CD14-positive monocyte (primary cell): ENCODE data around the gene SLC25A48. TPM values are rescaled to one million over a fixed set of nuclear protein-coding genes. Genes with fewer than 3 reads are reported as not detected.

Experiments used
- DNase-seq, 3 donors: peaks; one replicate each; pipeline ENCODE4 v3.0.0-alpha.2; 2011 to 2022
- H2AFZ ChIP-seq: 2 replicates; pipeline ENCODE4 v1.6.0; 2012; ENCODE audit warnings: mild to moderate bottlenecking, low read depth, low read length, inconsistent platforms; ENCODE audit not compliant: insufficient read depth, poor library complexity, severe bottlenecking
- H3K27ac ChIP-seq, 2 donors: 1 replicate in 1 of 2; 2 replicates in 1 of 2; pipeline ENCODE4 v1.5.1; 2012 to 2013; ENCODE audit warnings: low read length in 2 of 2, control low read depth in 1 of 2, inconsistent platforms in 1 of 2, low read depth in 1 of 2, mild to moderate bottlenecking in 1 of 2
- H3K27me3 ChIP-seq, 2 donors: one replicate each; pipeline versions ENCODE4 v1.6.0 to v1.6.1; 2011 to 2013; ENCODE audit warnings: low read length in 2 of 2; ENCODE audit not compliant: control insufficient read depth in 2 of 2, insufficient read depth in 2 of 2
- H3K36me3 ChIP-seq, 2 donors: replicated peaks in 1 of 2; 1 replicate in 1 of 2; 2 replicates in 1 of 2; pipeline versions ENCODE4 v1.5.1 to v1.6.1; 2012 to 2013; ENCODE audit warnings: low read length in 2 of 2, control low read depth in 1 of 2, inconsistent platforms in 1 of 2, mild to moderate bottlenecking in 1 of 2; ENCODE audit not compliant: insufficient read depth in 2 of 2, control insufficient read depth in 1 of 2
- H3K4me1 ChIP-seq, 2 donors: 1 replicate in 1 of 2; 2 replicates in 1 of 2; pipeline versions ENCODE4 v1.5.1 to v1.6.1; 2012 to 2013; ENCODE audit warnings: low read length in 2 of 2, control low read depth in 1 of 2, inconsistent platforms in 1 of 2, mild to moderate bottlenecking in 1 of 2, moderate library complexity in 1 of 2; ENCODE audit not compliant: insufficient read depth in 2 of 2, control insufficient read depth in 1 of 2
- H3K4me2 ChIP-seq: replicated peaks from 2 replicates; pipeline ENCODE3; 2012; ENCODE audit warnings: low read length, moderate library complexity, mild to moderate bottlenecking; ENCODE audit not compliant: poor library complexity, severe bottlenecking; ENCODE audit errors: extremely low read depth
- H3K4me3 ChIP-seq, 3 experiments: fragments of 200-600 bp in 1 of 3; sonication (generic) in 1 of 3; replicated peaks in 1 of 3; 1 replicate in 2 of 3; 2 replicates in 1 of 3; pipeline ENCODE4 v1.5.1; 2011 to 2013; ENCODE audit warnings: low read length in 3 of 3, mild to moderate bottlenecking in 3 of 3, control low read depth in 2 of 3, low read depth in 2 of 3, inconsistent platforms in 1 of 3, moderate library complexity in 1 of 3
- H3K79me2 ChIP-seq: 2 replicates; pipeline ENCODE4 v1.6.0; 2012; ENCODE audit warnings: mild to moderate bottlenecking, control low read depth, inconsistent platforms, low read length, moderate library complexity; ENCODE audit not compliant: insufficient read depth
- H3K9ac ChIP-seq: 2 replicates; pipeline ENCODE4 v1.6.0; 2017; ENCODE audit warnings: low read length, mild to moderate bottlenecking; ENCODE audit not compliant: insufficient read depth, poor library complexity, severe bottlenecking
- H3K9me3 ChIP-seq, 2 donors: replicated peaks in 1 of 2; 1 replicate in 1 of 2; 2 replicates in 1 of 2; pipeline versions ENCODE4 v1.5.1 to v1.6.1; 2012 to 2013; ENCODE audit warnings: low read length in 2 of 2, control low read depth in 1 of 2; ENCODE audit not compliant: control insufficient read depth in 1 of 2, insufficient read depth in 1 of 2
- H4K20me1 ChIP-seq: 2 replicates; pipeline ENCODE4 v1.6.0; 2012; ENCODE audit warnings: mild to moderate bottlenecking, low read length, control low read depth, moderate library complexity; ENCODE audit not compliant: insufficient read depth
- H3K27ac Mint-ChIP-seq, 7 donors: one replicate each; pipeline ENCODE4 v1.8.0; 2020; ENCODE audit warnings: mild to moderate bottlenecking in 7 of 7, mixed read lengths in 7 of 7, moderate library complexity in 6 of 7, inconsistent platforms in 2 of 7
- H3K27me3 Mint-ChIP-seq, 3 donors: one replicate each; pipeline ENCODE4 v1.8.0; 2021 to 2022; ENCODE audit warnings: low read depth in 3 of 3, mild to moderate bottlenecking in 3 of 3, mixed read lengths in 3 of 3, moderate library complexity in 3 of 3, inconsistent platforms in 1 of 3
- H3K36me3 Mint-ChIP-seq, 2 donors: one replicate each; pipeline ENCODE4 v1.8.0; 2020; ENCODE audit warnings: mixed read lengths in 2 of 2, inconsistent platforms in 1 of 2, mild to moderate bottlenecking in 1 of 2
- H3K4me1 Mint-ChIP-seq: one replicate; pipeline ENCODE4 v1.8.0; 2020; ENCODE audit warnings: mild to moderate bottlenecking, mixed read lengths
- H3K4me3 Mint-ChIP-seq, 2 donors: one replicate each; pipeline ENCODE4 v1.8.0; 2020; ENCODE audit warnings: mild to moderate bottlenecking in 2 of 2, mixed read lengths in 2 of 2, moderate library complexity in 1 of 2
- H3K9me3 Mint-ChIP-seq, 7 donors: one replicate each; pipeline ENCODE4 v1.8.0; 2020 to 2022; ENCODE audit warnings: mixed read lengths in 7 of 7, mild to moderate bottlenecking in 6 of 7, moderate library complexity in 6 of 7, inconsistent platforms in 2 of 7
- WGBS: methylation state at CpG from one replicate; pipeline ENCODE4 v1.1.5; 2013; ENCODE audit warnings: missing lambda C conversion rate; ENCODE audit not compliant: insufficient coverage; 5-methylcytosine and 5-hydroxymethylcytosine counted together
- intact Hi-C, 2 donors: fragments of 100-400 bp; cut with micrococcal nuclease; formaldehyde crosslinking; loops; one replicate each; pipeline versions ENCODE4 v1.15.0 to v1.15.1; 2023
- polyA plus RNA-seq, 3 donors: library from polyadenylated mRNA; depleted of rRNA in 1 of 3; unstranded in 2 of 3; stranded (reverse) in 1 of 3; fragments of 300-500 nt in 2 of 3; fragments of >200 nt in 1 of 3; fragmentation: Illumina TruSeq in 2 of 3; gene quantifications; 1 replicate in 2 of 3; 2 replicates in 1 of 3; pipeline ENCODE4 v1.2.3, GENCODE V29; 2012 to 2021
- TF ChIP-seq, protein P1 (sequence below): fragments of 200-600 bp; IDR thresholded peaks from one replicate; pipeline ENCODE4 v1.8.0; 2022; ENCODE audit warnings: antibody characterized with exemption, mild to moderate bottlenecking

SLC25A48 gene
- polyA plus RNA-seq, 3 donors = not detected

DNA sequence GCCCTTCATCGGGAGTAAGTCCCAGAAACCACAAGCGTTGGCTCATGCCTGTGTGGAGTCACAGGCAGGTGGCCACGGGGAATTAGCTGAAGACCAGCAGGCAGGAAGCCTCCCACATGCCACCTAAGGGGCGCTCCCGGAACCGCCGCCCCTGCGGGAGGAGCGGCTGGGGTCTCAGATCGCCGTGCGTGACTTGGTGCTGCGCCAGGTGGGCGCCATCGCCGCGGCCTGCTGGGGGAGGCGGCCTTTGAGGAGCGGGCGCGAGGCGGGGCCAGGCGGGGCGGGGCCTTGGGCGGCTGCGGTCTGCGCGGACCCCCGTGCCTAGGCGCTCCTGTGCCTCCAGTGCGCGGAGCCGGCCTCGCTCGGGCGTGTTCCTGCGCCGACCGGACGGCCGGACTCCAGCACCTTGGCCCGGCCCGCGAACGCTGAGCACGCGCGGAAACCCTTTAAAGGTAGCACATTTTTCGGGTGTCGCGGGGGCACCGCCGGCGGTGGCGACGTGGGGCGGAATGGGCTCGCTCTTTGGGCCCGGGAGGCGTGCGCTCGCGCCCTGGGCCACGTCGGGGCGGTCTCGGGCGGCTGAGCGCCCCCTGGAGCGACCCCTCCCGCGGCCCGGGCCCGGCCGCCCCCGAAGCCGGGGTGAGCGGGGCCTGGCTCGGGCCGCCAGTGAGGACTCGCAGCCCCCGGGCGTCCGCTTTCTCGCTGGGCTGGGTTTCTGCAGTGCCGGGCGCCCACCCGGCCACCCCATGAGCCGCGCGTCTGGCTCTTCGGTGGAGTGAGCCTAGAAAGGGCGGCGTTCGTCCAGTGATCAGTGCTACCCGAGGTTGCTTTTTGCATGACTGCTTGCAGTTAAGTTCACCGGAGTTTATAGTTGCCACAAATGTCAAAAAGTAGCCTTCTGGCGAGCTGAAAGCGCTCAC, 95.8 kb downstream of the SLC25A48 start:
- Mint-ChIP-seq H3K4me3 (peak overlapping the region in 1 of 2 donors; percentile 75), H3K4me1 (no peaks in the 10 kb centered on the region), H3K27ac (no peak overlapping the region), H3K36me3 (peaks cover 0 to 2% of the 10 kb centered on the region in 2 donors), H3K9me3 (peaks cover 0 to 14% (median 5%) of the 10 kb centered on the region in 7 donors), H3K27me3 (peaks cover 60 to 77% (median 62%) of the 10 kb centered on the region in 3 donors)
- Histone ChIP-seq H3K27ac (no peak overlapping the region), H3K36me3 (no peaks in the 10 kb centered on the region), H3K4me1 (no peaks in the 10 kb centered on the region), H3K4me2 (peak overlapping the region; percentile 4), H3K79me2 (no peaks in the 10 kb centered on the region), H3K9me3 (no peaks in the 10 kb centered on the region), H4K20me1 (no peaks in the 10 kb centered on the region), H3K9ac (no peak overlapping the region), H2AFZ (no peak overlapping the region), H3K4me3 (no peak overlapping the region), H3K27me3 (peaks cover 67 to 85% of the 10 kb centered on the region in 2 donors)
- intact Hi-C loops = no loop called here
- no peak for DNase-seq
- 3% methylated on average over 99 of the region's 99 CpGs for WGBS
- TF ChIP-seq, protein P1, sequence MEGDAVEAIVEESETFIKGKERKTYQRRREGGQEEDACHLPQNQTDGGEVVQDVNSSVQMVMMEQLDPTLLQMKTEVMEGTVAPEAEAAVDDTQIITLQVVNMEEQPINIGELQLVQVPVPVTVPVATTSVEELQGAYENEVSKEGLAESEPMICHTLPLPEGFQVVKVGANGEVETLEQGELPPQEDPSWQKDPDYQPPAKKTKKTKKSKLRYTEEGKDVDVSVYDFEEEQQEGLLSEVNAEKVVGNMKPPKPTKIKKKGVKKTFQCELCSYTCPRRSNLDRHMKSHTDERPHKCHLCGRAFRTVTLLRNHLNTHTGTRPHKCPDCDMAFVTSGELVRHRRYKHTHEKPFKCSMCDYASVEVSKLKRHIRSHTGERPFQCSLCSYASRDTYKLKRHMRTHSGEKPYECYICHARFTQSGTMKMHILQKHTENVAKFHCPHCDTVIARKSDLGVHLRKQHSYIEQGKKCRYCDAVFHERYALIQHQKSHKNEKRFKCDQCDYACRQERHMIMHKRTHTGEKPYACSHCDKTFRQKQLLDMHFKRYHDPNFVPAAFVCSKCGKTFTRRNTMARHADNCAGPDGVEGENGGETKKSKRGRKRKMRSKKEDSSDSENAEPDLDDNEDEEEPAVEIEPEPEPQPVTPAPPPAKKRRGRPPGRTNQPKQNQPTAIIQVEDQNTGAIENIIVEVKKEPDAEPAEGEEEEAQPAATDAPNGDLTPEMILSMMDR = no peak

DNA sequence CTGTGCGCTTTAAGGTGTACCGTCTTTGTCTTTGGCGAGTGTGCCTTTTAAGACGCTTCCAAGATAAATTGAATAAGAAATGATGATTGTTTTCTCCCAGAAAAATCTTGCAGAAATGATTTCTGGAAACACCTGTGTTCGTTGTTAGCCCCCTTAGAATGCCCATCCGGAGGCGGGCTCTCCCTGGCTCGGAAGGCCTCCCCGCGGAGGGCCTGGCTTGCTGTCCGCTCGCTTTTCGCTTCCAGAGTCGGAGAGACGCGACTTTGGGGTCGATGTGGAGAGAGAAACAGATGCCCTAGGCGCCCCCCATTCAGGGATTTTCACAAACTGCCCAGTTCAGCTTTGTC, 96.5 kb downstream of the SLC25A48 start:
- Mint-ChIP-seq H3K4me3 (peak overlapping the region in 1 of 2 donors; percentile 64), H3K9me3 (peaks cover 0 to 14% (median 5%) of the 10 kb centered on the region in 7 donors), H3K27me3 (peaks cover 60 to 74% (median 62%) of the 10 kb centered on the region in 3 donors), H3K4me1 (no peaks in the 10 kb centered on the region), H3K27ac (no peak overlapping the region), H3K36me3 (peaks cover 0 to 2% of the 10 kb centered on the region in 2 donors)
- Histone ChIP-seq H4K20me1 (no peaks in the 10 kb centered on the region), H3K9ac (no peak overlapping the region), H3K9me3 (no peaks in the 10 kb centered on the region), H3K27me3 (peaks cover 62 to 85% of the 10 kb centered on the region in 2 donors), H3K79me2 (no peaks in the 10 kb centered on the region), H3K4me2 (no peak overlapping the region), H3K27ac (no peak overlapping the region), H3K4me1 (no peaks in the 10 kb centered on the region), H2AFZ (no peak overlapping the region), H3K36me3 (no peaks in the 10 kb centered on the region), H3K4me3 (no peak overlapping the region)
- no peak for DNase-seq
- 14% methylated on average over 11 of the region's 18 CpGs for WGBS
- intact Hi-C loops = no loop called here
- TF ChIP-seq, protein P1 = no peak
